HG03469 (cell line): ENCODE measurements around the gene HOXD12.
A peak's percentile ranks its signal among the peaks of the same experiment; 100 is the strongest.

ENCODE experiments used
- ATAC-seq: cut with Tn5 transposase; IDR thresholded peaks from one replicate; pipeline ENCODE4 v1.9.1; 2021; ENCODE audit warnings: mild to moderate bottlenecking, moderate library complexity, moderate number of reproducible peaks; ENCODE audit not compliant: unreplicated experiment

The HOXD12 gene

DNA sequence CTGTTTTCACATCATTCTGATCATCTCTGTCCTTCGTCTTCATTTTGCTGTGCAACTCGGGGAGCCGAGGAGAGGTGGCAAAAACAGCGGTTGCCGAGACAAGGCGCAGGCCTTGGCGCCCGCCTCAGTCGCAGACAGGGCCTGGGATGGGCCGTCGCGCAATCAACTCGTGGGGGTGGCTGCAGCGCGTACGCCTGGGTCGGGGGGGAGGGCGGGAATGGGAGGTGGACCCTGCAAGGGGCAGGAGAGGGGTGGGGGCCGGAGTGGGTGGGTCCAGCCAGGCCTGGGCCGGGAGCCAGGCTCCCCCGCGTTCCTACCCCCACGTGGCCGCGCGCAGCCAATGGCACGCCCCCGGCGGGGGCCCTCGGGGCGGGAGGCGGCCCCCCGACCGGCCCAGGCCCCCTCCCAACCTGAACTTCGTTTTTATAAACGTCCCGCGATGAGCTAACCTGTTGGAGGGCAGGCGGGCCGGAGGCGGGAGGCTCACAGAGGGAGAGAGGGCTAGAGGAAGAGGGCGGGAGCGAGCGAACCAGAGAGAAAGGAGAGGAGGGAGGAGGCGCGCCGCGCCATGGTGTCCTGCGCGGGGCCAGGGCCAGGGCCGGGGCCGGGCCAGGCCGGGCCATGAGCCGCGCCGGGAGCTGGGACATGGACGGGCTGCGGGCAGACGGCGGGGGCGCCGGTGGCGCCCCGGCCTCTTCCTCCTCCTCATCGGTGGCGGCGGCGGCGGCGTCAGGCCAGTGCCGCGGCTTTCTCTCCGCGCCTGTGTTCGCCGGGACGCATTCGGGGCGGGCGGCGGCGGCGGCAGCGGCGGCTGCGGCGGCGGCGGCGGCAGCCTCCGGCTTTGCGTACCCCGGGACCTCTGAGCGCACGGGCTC is 7.1 kb upstream of the HOXD12 start, which contains the start of gene HOXD13:
Gene HOXD13 (plus strand): TSS at position 452 of the 875 bp plus-strand sequence. CDS start 170 bp downstream, at position 622.
- ATAC-seq, result no peak

DNA sequence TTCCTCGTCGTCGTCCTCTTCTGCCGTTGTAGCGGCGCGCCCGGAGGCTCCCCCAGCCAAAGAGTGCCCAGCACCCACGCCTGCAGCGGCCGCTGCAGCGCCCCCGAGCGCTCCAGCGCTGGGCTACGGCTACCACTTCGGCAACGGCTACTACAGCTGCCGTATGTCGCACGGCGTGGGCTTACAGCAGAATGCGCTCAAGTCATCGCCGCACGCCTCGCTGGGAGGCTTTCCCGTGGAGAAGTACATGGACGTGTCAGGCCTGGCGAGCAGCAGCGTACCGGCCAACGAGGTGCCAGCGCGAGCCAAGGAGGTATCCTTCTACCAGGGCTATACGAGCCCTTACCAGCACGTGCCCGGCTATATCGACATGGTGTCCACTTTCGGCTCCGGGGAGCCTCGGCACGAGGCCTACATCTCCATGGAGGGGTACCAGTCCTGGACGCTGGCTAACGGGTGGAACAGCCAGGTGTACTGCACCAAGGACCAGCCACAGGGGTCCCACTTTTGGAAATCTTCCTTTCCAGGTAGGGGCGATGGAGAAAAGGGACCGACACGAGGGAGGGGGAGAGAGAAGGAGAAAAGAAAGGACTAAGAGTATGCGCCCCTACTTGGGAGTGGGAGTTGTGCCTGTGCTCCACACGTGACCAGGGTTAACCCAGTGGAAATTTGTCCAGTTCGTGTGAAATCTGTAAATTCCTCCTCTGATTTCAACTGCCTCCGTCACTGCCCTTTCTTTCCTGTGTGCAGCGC is 6.3 kb upstream of the HOXD12 start:
- no peak for ATAC-seq

DNA sequence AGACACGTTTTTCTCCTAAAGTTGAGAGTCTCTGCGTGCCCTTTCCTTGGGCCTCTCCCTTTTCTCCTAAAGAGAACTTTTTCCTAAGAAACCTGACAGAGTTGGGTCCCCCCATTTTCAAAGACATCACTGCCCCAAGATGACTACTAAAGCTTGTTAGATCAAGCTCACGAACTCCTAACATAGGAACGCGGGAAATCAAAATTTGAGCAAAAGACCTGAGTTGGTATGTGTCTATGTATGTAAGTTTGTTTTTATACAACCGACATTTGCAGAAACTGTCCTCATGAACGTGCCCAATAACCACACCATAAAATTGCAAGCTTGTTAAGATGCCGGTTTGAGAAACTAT is 5.7 kb upstream of the HOXD12 start:
- no peak for ATAC-seq

DNA sequence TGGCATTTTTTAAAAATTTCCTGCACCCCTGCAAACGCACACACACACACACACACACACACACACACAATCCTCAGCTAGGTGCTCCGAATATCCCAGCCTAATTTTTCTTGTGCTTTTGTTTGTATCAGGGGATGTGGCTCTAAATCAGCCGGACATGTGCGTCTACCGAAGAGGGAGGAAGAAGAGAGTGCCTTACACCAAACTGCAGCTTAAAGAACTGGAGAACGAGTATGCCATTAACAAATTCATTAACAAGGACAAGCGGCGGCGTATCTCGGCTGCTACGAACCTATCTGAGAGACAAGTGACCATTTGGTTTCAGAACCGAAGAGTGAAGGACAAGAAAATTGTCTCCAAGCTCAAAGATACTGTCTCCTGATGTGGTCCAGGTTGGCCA is 5.2 kb upstream of the HOXD12 start:
- no peak for ATAC-seq

DNA sequence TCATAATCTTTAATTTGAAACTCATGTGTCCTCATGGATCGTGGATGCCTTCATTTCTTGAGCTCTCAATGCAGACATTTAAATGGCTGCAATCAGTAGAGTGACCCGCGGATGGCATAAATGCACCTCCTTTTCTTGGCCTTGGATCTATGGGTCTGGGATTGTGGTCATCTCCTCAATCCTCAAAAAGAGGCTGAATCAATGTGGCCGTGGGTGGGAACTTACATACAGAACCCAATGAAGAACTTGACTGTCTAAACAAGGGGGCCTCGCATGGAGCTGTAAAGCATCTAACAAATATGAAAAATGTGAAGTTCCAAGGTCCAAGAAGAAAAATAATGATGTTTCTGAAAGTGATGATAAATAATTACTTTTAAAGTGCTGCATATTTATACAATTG is 4.2 kb upstream of the HOXD12 start:
- ATAC-seq, result no peak

DNA sequence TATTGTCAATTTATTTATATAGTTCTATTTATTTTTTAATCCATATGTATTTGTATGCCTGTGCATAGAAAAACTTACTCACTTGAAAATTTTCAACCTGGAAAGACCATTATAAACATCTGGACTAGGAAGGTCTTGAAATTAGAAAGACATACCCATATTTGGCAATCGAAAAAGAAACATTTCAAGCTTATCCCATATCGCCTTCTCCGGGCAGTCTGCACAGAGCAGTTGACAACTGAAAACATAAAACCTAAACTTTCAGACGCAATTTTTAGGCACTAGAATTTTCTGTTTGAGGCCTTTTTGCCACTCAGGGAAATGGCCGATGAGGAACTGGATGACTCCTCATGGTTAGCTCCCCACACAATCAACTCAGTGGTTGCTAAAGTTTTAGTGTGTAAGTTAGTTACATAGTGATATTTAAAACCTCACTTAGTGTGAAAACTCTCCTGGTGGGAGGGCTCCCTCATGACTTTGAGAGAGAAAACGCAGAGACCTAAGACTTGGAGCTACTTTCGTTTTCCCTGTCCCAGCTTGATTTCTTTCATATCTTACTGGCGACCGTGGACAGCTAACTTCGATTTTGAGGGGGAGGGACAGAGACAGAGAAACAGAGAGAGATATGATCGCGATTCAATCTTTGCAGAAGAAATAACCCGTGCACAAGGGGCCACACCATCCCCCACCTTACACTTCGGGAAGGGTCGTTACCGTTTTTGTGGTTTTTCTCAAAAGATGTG is 3.2 kb upstream of the HOXD12 start:
- no peak for ATAC-seq

DNA sequence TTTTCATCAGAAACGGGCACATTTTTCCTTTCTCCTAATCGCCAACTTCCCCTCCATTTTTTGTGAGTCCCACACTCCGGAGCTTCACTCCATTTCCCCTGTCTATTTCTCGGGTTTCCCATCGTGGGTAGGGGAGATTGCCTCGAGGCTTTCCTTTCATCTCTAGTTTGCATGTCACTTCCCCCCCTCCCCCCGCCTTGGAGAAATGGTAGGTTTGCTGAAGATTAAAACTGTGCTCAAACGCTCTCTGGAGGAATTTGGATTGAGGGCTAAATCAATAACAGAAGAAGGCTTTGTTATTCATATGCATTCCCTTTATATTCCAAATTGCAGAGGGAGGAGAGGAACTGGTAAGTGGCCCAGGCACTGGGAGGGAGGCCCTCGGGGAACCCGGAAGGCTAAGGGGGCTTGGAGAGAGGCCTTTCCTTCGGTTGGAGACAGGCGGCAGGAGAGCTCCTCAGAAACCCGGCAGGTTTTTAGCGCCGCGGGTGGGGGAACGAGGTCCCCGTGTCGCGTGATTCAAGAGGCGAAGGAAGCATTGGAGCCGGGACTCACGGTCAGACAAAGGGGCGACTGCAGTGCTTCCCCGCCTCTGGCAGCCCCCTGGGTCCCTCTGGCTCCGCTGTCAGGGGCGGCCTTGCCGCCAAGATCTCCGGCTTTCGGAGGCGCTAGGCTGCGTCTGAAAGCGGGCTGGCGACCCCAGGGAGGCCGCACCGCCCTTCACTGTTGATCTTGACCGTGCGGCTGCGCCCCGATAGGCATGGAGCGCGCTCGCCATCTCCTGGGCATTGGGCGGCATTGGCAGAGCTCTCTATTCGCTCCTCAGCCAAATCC is 2.4 kb upstream of the HOXD12 start:
- ATAC-seq, result peak; percentile 78

DNA sequence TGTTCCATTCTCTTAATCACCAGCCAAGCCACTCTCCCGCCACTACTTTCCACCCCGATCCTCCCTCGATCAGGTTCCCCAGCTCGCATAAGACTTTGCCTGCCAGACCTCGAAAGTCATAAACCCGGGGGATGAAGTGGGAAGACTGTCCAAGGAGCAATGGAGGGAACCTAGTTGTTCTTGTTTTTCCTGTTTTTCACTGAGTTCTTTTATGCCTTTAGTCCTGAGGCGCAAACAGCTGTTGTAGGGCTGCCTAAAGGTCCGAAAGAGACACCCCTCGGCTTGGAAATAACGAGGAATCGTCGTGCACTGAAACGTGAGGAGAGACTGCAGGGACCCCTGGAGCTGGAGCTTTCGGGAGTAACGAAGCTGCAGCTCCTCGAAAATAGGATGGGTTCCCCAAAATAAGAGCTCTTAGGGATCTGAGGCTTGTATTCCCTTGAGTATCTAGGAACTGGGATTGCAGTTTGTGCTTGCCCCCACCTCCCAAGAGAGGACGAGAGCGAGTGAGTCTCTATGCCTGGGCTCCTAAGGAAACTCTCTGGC is 1.7 kb upstream of the HOXD12 start:
- ATAC-seq, result no peak

DNA sequence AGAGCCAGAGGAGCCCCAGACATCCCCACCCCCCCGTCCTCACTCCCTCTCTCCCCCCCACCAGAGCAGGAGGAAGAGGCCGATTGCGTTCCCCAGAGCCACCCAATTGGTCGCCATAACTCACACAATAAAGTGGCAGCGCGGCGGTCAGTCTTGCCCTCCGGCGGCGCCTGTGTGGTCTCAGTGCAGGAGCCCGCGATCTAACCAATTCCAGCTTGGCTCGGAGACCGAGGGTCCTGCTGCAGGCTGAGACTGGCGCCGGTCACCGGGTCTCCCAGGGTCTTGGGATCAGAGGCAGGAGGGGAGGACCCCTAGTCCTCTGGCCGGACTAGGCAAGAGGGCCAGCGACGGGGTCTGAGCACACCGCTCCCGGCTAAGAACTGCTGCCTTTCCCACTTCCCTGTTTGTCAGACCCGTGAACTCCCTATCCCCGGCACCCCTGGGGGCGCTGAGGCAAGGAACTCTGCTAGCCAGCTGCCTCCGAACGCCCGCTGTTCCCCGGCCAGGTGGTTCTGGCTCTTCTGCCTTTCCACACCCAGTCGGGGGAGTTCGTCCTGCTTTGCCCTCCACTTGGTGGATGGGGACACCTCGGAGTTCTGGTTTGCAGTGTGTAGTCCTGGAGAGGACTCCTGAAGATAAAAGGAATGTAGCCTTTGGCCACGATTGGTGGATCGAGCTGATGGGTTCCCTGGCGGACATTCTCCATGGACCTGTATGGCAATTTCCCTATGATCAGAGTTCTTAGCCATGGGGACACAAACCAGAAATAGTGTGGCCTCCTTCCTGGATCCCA is 1.0 kb upstream of the HOXD12 start:
- ATAC-seq, result no peak

DNA sequence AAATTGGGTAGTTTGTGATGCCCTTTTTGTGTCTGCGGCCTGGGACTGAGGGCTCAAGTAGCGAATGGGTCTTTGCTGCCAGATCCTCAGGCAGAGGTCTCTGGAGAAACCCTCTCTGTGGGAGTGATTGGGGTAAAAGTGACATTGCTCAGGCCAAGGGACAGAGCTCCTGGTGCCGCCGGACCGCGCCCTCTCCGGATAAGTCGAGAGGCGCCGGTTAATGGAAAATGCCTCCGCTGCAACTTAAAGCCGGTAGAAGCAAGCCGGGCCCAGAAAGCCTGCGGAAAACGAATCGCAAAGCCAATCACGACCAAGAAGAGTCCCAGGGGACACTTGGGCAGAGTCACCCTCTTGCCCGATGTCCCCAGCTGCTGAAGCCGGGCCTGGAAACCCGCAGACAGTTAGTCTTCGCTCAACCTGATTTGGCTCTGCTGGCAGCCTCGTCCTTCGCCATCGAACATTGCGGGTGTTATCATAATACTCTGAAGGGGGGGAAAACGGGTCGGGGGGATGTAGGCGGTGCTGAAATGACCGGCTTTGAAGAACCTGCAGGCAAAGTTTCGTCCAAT is 352 bp upstream of the HOXD12 start:
- no peak for ATAC-seq

DNA sequence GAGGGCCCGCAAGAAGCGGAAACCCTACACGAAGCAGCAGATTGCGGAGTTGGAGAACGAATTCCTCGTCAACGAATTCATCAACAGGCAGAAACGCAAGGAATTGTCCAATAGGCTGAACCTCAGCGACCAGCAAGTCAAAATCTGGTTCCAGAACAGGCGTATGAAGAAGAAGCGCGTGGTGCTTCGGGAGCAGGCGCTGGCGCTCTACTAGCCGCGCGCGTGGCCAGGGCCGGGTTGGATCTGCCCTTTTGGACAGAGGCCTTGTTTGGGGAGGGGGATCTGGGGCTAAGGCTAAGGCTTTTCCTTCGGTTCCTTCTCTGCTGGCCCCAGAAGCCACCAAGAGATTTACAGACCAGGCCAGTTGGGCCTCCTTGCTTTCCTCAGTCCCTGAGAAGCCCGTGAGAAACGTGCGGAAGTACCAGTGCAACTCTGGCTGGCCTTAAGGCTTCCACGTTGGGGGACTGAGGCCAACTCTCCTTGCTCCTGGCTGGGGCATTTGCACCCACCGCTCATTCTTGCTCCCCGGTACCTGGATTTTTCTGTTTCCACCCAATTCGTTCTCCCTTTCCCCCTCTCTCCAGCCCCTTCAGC is 1.0 kb downstream of the HOXD12 start:
- no peak for ATAC-seq

DNA sequence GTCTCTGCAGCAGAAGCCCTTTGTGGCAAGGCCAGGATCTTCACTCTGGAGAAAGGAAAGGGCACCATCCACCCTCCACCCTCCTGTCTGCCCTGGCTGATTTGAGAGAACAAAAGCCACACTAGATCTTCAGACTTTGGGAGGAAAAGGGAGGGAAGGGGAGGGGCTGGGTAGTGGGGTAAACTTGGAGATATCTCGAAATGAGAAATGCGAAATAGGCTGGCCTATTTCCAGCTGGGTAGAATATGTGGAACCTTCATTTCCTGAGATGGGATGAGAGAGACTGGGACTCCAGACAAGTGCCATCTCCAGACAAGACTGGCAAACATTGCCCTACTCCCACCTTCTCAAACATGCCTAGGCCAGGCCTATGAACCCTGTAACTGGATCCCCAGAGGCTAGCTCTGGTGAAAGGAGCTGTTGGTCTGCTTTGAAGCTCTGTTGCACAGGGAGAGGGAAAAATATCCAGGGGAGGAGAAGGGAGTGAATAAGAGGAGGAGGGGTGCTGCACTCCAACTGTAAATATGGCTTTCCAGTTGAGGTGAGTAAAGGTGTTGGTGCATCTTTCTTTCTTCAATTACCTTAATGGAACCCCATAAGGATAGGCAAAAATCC is 1.7 kb downstream of the HOXD12 start:
- no peak for ATAC-seq

DNA sequence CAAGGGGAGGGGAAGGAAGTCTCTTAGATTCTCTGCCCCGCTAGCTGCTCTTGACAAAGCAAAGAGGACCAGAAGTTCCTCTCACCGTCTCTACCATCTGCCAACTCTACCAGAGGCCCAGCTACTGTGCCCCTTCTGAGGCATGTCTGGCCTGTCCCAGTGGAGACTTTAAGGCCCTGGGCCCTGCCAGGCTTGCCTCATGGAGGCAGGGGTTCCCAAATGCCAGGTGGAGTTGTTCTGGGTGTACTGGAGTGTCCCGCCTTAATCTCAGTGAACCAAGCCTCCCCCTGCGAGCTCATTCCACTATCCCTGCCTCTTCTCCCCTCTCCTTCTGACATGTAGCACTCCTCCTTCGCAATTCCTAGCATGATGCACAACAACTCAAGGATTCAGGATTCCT is 2.2 kb downstream of the HOXD12 start:
- no peak for ATAC-seq

DNA sequence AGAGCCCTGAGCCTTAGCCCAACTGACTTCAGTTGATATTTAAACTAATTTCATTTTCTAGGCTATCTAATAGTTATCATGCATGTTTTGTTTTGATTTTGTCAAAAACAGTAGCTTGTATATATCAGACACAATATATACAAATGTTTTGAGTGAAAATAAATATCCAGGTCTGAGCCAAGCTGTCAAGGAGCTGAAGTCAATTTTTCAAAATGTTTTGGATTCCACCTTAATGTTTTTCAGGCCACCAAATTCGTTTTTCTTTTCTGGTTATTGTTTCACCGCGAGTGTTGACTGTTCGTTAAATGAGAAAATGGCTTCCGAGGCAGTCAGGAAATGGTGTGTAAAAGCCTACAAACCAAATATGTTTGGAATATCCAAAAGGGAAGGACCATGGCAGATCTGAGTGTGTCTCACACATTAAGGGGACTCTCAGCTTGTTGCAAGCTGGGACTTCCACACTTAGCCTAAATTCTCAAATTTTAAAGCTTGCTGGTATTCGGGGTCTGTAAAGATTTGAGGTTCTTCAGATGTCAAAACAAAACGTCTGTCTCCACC is 2.8 kb downstream of the HOXD12 start:
- ATAC-seq, result no peak

DNA sequence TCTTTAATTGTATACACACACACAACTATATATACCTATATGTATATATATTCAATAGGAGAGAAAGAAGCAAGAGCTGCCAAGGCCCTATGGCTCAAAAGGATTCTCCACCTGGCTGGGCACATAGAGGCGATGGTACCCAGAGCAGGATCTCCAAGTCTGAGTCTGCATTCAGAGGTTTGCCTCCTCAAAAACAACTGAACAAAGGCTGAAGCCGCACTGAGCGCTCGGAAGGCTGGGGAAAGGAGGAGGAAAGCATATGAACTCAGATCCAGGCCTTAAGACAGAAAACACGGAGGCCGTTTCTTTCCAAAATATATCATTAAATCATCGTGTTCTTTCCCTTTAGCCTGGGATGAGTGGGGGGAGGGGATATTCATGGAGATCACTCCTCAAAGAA is 3.6 kb downstream of the HOXD12 start:
- ATAC-seq, result no peak

DNA sequence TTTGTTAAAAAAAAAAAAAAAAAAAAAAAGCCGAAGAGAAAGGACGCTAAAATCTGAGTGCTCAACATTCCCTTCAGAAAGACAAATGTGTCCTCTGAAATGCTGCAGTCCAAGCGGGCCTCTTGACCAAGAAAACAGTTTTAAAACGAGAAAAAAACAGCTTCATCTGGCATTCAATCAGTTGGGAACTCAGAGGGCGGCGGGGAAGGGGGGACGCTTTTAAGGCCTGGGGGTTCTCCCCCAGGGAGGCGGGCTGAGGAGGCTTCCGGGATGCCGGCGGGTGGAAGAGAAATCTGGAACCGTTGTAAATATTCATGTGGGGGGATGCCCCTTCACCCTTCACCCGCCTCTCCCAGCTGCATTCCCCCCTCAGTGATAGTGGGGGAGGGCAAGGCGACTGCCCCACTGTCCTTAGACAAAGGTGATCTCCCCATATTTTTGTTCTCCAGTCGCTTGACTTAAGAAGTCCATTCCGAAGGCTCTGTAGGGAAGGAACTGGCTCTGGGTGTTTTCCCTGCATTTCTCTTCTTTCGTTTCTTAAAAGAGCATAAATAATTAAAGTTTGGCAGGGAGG is 4.2 kb downstream of the HOXD12 start:
- no peak for ATAC-seq

DNA sequence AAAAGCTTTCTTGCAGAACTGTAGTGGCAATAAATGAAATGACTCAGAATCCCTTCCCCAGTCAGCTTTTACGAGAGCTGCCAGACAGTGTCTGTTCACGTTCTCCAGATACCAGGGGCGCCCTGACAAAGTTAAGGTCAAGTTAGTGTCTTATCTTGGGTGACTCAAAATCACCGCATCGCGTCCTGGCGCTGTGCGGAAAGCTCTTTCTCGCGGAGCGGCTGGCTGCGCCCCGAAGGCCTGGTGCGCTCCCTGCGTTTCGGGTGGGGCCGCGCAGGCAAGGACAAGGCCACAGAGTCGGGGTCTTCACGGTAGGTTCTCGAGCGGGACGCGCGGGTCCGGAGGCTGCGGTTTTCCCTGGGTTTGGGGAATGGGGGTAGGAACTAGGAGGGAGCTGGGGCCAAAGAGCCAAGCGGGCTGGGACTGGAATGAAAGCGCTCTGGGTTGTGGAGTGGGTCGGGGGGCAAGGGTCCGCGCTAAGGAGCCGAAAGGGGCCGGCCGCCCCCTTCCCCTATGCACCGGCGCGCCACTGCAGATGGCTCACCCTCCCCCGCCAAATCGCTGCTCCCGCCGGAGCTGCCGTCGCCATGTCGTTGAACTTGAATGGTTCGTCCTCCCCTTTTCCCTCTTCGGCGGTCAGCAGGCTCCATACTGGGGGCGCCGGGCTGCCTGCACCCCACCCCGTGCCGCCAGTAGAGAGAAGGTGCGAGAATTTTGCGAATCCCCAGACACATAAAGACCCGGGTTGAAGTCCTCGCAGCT is 4.9 kb downstream of the HOXD12 start:
- ATAC-seq, result no peak
